ENCODE results near the gene PIK3R3. TPM values are rescaled to one million over a fixed set of nuclear protein-coding genes. Genes with fewer than 3 reads are reported as not detected.
"Not testable (repeated sequence)": the region's sequence is repeated elsewhere in the genome, so short reads cannot be mapped to it uniquely, and the experiment has no call there.

Gene PIK3R3
- total RNA-seq, 1 donor from 2014 or later = 53.5 TPM

DNA sequence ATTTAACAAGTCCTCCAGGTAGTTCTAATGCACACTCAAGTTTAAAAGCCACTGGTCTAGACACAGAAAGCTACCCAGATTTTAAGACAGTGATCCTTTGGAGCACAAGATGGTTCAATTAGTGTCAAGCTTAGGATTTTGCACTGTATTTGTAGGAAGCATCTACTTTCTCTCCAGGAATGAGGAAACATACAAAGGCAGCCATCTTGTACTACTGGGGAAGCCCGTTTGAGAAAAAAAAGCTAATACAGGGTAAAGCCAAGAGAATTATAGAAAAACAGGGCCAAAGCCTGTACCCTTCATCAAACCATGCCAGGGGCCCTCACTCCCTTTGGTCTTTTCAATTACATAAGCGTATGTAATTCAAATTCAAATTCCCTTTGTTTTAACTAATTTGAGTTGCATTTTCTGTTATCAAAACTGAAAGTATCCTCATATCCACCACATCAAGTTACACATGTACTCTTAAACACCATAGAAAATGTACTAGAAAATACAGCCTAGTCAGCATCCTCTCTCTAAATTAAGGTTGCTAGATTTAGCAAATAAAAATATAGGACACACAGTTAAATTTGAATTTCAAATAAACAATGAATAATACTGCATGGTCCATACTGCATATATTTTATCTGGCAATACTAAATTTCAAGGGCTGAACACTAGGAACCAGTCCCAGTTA, 17.4 kb downstream of the PIK3R3 start:
- intact Hi-C loops (cut with DNase I) = no loop called here
- no peak for DNase-seq (ENCODE audit: low spot score)
- ATAC-seq = no peak

DNA sequence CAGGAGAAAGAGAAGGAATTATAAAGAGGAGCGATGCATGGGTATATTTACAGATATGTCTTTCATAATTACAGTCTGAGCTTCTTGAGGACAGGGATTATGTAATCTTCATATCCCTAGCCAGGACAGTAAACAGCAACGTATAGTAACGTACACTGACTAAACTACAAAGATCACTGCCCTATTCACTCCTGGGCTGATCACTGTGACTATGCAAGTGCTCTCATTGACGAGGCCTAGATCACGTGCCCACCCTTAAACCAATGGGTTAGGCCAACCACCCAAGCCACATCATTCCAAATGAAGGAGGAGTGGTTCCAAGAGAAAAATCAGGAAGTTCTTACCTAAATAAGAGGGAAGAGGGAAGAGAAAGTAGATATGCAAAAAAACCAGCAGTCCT, 18.5 kb downstream of the PIK3R3 start:
- intact Hi-C loops (cut with DNase I) = no loop called here
- no peak for DNase-seq (ENCODE audit: low spot score)
- no peak for ATAC-seq

DNA sequence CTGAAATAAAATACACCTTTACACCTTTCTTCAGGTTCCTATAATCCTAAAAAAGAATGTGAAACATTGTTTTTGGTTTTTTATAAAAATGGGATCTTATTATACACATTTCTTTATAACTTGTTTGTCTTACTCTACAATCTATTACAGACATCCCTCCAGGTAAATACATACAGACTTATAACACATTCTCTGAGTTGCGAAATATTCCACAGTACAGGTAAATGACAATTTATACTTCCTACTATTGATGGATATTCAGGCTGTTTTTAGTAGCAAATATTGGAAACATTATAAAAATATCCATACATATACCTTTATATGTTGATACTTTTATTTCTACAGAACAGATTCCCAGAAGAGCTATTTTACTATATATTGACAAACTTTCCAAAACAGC, 20.3 kb downstream of the PIK3R3 start:
- ATAC-seq (no peak), DNase-seq (ENCODE audit: low spot score) (no peak)
- intact Hi-C loops (cut with DNase I) = no loop called here

- ATAC-seq (no peak), DNase-seq (ENCODE audit: low spot score) (no peak)
- intact Hi-C loops (cut with DNase I) = no loop called here
Measured at GRCh38 chr1:46110521-46110920, 21.9 kb downstream of the PIK3R3 start.

DNA sequence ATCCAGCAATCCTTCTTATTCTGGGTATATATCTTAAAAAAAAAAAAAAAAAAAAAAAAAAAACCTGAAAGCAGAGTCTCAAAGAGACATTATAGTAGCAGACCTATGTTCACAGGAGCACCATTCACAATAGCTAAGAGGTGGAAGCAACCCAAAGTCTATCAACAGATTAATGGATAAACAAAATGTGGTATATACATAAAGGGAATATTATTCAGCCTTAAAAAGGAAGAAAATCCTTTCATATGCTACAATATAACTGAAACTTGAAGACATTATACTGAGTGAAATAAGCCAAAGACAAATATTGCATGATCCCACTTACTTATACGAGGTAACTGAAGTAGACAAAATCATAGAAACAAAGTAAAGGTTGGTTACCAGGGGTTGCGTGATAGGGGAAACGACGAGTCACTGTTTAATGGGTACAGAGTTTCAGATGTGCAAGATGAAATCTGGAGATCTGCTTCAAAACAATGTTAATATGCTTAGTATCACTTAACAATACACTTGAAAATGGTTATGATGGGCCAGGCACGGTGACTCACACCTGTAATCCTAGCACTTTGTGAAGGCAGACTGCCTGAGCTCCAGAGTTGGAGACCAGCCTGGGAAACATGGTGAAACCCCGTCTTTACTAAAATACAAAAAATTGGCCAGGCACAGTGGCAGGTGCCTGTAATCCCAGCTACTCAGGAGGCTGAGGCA, 29.5 kb downstream of the PIK3R3 start:
- DNase-seq (ENCODE audit: low spot score) (no peak), ATAC-seq (no peak)
- intact Hi-C loops (cut with DNase I) = no loop called here

GRCh38 chr1:46099215-46099614, 33.2 kb downstream of the PIK3R3 start:
- intact Hi-C loops (cut with DNase I) = no loop called here
- no peak for ATAC-seq
- DNase-seq (ENCODE audit: low spot score) = no peak

DNA sequence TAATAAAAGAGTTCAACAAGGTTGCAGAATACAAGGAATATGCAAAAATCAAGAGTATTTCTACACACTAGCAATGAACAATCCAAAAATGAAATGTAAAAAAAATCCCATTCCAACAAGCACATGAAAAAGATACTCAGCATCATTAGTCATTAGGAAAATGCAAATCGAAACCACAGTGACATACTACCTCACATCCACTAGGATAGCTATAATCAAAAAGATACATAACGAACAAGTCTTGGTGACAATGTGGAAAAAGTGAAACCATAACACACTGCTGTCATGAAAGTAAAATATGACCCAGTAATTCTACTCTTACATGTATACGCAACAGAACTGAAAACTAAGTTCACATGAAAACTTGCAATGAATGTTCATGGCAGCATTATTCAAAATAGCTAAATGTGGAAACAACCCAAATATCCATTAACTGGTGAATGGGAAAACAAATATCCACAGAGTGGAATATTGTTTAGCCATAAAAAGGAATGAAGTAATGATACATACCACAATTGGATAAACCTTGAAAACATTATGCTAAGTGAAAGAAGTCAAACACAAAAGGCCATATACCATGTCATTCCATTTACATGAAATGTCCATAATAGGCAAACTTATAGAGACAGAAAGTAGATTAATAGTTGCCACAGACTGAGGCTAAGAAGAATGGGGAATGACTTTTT, 34.3 kb downstream of the PIK3R3 start:
- intact Hi-C loops (cut with DNase I) = no loop called here
- no peak for ATAC-seq
- no peak for DNase-seq (ENCODE audit: low spot score)

DNA sequence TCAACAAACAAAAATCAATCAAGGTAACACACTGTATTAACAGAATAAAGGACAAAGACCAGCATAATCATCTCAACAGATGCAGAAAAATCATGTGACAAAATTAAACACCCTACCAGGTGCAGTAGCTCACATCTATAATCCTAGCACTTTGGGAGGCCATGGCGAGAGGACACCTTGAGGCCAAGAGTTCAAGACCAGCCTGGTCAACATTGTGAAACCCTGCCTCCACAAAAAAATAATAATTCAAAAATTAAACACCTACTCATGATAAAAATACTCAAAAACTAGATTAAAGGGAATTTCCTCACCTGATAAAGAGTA, 35.3 kb downstream of the PIK3R3 start:
- intact Hi-C loops (cut with DNase I) = no loop called here
- ATAC-seq (no peak), DNase-seq (ENCODE audit: low spot score) (no peak)

GRCh38 chr1:46096269-46097148, 35.9 kb downstream of the PIK3R3 start:
- DNase-seq (ENCODE audit: low spot score) = no peak
- no peak for ATAC-seq
- intact Hi-C loops (cut with DNase I) = no loop called here

GRCh38 chr1:46095110-46095509, 37.3 kb downstream of the PIK3R3 start:
- DNase-seq (ENCODE audit: low spot score); intact Hi-C loops (cut with DNase I); ATAC-seq: not testable (repeated sequence)

- intact Hi-C loops (cut with DNase I) = no loop called here
- ATAC-seq (no peak), DNase-seq (ENCODE audit: low spot score) (no peak)
Measured at GRCh38 chr1:46094471-46095005, 37.9 kb downstream of the PIK3R3 start.

- intact Hi-C loops (cut with DNase I); ATAC-seq; DNase-seq (ENCODE audit: low spot score): not testable (repeated sequence)
Measured at GRCh38 chr1:46093832-46094231, 38.6 kb downstream of the PIK3R3 start.

GRCh38 chr1:46087891-46088290, 44.5 kb downstream of the PIK3R3 start:
- DNase-seq (ENCODE audit: low spot score) (no peak), ATAC-seq (no peak)
- intact Hi-C loops (cut with DNase I) = no loop called here

GRCh38 chr1:46086576-46086975, 45.9 kb downstream of the PIK3R3 start:
- ATAC-seq = no peak
- no peak for DNase-seq (ENCODE audit: low spot score)
- intact Hi-C loops (cut with DNase I) = no loop called here

DNA sequence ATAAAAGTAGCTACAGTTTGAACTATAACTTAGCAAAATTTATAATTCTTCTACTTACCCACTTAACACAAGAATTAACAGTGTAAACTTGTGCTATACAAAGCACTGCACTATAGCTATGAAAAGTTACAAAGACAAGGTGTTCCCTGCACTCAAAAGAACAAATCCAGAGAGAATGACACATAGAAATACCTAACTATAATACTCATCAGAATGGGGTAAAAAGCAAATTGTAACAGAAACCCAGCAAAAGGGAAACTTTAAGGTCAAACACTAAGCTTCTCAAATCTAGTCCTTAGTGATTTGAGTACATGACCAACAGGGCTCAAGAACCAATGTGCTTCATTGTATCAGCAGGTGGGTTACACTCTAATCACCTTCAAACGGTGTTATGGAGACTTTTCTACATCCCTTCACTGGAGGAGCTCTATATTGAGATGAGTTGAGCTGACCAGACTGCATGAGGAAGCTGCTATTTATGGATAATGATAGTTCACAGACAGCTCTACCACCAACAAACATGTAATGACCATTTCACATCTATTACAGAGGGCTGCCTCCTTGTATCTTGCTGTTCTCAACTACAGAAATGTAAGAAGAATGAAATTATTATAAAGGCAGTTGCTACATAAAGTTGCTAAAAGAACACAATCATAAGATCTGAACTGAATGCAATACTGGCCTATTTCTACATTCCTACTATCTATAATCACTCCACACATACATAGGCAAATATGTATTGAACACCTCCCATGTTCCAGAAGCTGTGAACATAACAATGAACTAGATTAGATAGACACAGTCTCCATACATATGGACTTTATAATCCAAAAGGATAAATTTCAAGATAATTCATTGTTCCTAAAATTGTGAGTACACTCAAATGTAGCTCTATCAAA, 47.6 kb downstream of the PIK3R3 start:
- DNase-seq (ENCODE audit: low spot score) (no peak), ATAC-seq (no peak)
- intact Hi-C loops (cut with DNase I) = no loop called here

- no peak for DNase-seq (ENCODE audit: low spot score)
- no peak for ATAC-seq
- intact Hi-C loops (cut with DNase I) = no loop called here
Measured at GRCh38 chr1:46083579-46083978, 48.9 kb downstream of the PIK3R3 start.

- no peak for DNase-seq (ENCODE audit: low spot score)
- ATAC-seq = no peak
- intact Hi-C loops (cut with DNase I) = no loop called here
Measured at GRCh38 chr1:46081619-46082018, 50.8 kb downstream of the PIK3R3 start.

DNA sequence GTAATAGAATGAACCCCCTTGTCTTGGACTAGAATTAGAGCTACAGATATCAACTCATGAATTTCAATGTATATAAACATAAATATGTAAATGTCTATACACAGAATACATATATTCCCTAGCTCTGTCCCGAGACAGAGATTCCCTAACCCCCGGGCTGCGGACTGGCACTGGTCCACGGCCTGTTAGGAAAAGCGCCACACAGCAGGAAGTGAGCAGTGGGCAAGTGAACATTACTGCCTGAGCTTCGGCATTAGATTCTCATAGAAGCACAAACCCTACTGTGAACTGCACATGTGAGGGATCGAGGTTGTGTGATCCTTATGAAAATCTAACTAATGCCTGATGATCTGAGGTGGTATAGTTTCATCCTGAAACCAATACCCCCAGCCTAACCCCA, 51.2 kb downstream of the PIK3R3 start:
- no peak for ATAC-seq
- DNase-seq (ENCODE audit: low spot score) = no peak
- intact Hi-C loops (cut with DNase I) = no loop called here

Measured in sciatic nerve (tissue), 2 donors.